C4-2B (cell line): ENCODE measurements around the gene CYP4F22.
"Not testable (repeated sequence)": the region's sequence is repeated elsewhere in the genome, so short reads cannot be mapped to it uniquely, and the experiment has no call there.

Experiments used
- H3K27ac ChIP-seq: fragments of 450-650 bp; 2 replicates; pipeline ENCODE4 v1.5.1; 2017
- ZFX ChIP-seq: fragments of 450-650 bp; IDR thresholded peaks from 2 replicates; pipeline ENCODE4 v1.6.1; 2017
- TF ChIP-seq, protein P1 (sequence below): fragments of 450-650 bp; conservative IDR thresholded peaks from 2 replicates; pipeline ENCODE4 v1.5.1; 2017; ENCODE audit warnings: mild to moderate bottlenecking

Gene CYP4F22

DNA sequence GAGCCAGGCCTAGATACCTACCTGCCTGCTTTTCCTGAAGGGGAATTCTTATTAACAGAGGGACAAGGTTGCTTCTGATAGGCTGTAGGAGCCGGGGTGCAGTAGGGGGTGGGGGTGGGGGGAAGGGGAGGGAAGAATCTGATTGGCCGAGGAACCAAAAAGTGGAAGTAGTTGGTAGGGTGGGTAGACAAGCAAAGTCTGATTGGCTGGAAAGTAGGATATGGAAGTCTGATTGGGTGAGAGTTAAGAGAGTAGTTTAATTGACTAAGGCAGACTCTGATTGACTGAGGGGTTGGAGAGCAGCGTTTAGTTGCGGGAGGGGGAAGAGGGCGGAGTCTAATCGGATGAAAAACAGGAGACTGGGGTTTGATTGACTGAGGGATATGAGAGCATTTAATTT, 9.4 kb upstream of the CYP4F22 start:
- TF ChIP-seq, protein P1, sequence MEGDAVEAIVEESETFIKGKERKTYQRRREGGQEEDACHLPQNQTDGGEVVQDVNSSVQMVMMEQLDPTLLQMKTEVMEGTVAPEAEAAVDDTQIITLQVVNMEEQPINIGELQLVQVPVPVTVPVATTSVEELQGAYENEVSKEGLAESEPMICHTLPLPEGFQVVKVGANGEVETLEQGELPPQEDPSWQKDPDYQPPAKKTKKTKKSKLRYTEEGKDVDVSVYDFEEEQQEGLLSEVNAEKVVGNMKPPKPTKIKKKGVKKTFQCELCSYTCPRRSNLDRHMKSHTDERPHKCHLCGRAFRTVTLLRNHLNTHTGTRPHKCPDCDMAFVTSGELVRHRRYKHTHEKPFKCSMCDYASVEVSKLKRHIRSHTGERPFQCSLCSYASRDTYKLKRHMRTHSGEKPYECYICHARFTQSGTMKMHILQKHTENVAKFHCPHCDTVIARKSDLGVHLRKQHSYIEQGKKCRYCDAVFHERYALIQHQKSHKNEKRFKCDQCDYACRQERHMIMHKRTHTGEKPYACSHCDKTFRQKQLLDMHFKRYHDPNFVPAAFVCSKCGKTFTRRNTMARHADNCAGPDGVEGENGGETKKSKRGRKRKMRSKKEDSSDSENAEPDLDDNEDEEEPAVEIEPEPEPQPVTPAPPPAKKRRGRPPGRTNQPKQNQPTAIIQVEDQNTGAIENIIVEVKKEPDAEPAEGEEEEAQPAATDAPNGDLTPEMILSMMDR, result no peak
- TF ChIP-seq ZFX, result no peak
- H3K27ac ChIP-seq, result peak overlapping the region; percentile 12; the same call in 1 of the 2 replicates

DNA sequence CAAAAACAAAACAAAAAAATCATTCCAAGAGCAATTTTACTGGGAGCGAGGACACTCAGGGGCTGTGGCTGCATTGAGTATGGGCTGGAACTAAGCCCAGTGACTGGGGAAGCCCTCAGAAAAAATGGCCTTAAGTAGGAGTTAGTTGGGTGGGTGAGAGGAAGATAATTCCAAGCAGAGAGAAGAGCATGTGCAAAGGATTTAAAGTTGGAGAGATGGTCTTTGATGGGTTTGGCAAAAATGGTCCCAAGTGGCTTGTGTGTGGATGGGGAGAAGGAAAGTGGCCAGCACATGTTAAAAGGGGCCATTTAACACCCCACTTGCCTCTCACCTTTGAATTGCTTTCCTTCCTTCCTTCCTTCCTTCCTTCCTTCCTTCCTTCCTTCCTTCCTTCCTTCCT, 6.7 kb upstream of the CYP4F22 start:
- H3K27ac ChIP-seq, result no peak overlapping the region
- no peak for TF ChIP-seq ZFX
- TF ChIP-seq, protein P1, result no peak

DNA sequence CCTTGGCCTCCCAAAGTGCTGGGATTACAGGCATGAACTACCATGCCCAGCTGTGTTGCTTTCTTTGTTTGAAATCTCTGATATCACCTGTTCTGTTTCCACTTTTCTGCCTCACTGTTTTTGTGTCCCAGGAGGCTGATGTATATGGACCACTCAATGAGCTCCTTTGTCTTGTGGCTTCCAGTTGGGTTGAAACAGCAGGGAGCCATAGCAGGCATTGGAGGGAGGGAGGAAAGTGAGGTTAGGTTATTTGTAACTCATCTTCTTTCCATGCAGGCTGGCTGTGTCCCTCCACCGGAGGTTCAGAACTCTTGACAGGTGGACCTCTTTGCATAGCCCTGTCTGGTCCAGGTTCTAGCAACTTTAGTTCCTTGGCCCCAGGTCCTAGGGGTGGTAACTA, 6.1 kb upstream of the CYP4F22 start:
- no peak overlapping the region for H3K27ac ChIP-seq
- TF ChIP-seq ZFX, result no peak
- TF ChIP-seq, protein P1, result no peak

DNA sequence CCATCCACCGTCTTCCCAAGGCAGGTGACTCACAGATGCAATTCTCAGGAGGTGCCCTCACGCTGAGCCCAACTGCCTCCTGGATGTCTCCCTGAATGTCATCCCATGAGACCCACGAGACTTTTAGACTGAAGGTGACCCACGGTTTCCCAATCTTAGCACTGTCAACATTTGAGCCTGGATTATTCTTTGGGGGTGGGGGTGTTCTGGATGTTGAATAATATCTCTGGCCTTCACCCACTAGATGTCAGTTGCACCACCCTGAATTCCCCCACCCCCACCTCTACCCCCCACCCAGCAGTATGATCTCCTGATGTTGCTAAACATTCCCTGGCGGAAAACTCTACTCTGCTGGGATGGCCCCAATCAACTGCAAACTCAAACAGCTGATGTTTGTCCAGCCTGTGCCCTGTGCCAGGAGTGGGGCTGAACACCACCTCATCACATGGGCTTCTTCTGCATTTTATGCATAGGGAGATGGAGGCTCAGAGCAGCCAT, 2.2 kb upstream of the CYP4F22 start:
- TF ChIP-seq, protein P1, result no peak
- TF ChIP-seq ZFX, result no peak
- no peak overlapping the region for H3K27ac ChIP-seq

DNA sequence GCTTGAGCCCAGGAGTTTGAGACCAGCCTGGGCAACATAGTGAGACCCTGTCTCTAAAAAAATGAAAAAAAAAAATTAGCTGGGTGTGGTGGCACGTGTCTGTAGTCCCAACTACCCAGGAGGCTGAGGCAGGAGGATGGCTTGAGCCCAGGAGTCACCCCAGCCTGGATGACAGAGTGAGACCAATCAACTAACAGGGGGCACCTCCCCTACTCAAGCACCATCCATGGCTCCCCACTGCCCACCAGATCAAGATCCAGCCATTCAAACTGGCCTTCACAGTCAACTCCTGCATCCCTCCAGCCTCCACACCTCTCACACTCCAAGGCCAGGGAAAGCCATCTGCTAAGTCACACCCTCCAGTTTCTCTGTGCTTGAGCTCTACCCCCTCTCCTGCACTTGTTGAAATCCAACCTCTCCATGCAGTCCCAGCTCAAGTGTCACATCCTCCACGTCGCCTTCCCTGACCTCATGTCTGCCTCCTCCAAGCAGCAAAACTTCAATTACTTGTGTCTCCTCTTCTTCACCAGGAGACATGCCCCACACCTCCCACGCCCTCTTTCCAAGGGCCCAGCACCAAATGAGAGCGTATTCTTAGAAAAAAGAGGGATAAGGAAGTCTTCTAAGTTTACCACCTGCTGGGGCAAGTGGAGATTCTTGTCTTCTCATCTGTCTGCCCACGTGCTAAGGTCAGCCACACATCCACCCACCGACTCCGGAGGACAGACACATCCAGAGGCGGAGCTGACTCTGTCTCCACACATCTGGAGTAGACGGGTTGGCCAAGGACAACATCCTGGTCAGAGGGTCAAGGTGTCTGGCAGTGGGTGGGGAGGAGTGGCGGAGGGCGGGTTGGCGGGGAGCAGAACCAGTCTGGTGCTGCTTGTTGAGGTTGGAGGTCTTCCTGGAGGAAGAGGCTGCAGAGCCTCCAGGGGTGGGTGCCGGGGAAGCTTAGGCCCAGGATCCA, 974 bp upstream of the CYP4F22 start:
- TF ChIP-seq, protein P1, result no peak
- no peak for TF ChIP-seq ZFX
- no peak overlapping the region for H3K27ac ChIP-seq

DNA sequence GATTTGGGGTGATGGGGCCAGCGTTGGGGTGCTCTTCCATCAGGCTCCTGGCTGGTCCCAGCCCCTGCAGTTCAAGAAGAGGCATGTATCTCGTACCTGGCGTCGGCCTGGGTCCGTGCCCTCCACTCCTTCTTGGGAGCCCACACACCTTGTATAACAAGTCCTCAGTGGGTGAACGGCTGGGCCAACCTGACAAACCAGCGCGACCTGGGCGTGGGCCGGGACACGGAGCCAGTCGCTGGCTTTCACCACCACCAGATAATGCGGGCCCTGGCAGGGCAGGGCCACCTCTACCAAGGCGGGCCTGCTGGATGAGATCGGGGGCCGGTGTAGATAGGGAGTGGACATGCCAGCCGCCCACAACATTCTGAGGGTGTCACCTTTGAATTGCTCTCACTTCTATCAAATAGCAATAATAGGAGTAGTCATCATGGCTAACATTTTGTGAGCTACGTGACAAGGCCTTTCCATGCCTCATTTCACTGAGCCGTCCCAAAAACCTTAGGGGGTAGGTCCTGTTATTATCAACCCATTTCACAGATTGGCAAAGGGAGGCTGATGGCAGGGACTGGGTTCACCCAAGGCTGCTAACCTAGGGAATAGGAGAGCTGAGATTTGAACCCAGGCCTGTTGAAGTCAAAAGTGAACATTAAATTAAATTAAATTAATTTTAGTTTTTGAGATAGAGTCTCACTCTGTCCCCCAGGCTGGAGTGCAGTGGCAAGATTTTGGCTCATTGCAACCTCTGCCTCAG, 3.5 kb downstream of the CYP4F22 start:
- H3K27ac ChIP-seq, result no peak overlapping the region
- TF ChIP-seq, protein P1, result no peak
- TF ChIP-seq ZFX, result no peak

DNA sequence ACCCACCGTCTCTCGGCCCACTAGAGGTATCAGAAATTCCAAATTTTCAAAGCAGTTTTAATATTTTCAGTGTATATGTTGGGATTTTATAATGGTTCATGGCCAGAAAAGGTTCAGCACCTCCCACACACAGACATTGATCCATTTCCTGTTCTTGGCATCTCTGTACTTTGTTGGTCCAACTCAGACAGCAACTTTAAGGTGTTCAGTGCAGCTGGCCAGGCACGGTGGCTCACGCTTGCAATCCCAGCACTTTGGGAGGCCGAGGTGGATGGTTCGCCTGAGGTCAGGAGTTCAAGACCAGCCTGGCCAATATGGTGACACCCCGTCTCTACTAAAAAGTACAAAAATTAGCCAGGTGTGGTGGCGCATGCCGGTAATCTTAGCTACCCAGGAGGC, 6.9 kb downstream of the CYP4F22 start:
- not testable (repeated sequence) for H3K27ac ChIP-seq
